Brain microvascular endothelial cell (primary cell): Measurements from ENCODE around the gene LRRFIP2.

Source experiments
- DNase-seq: peaks from one replicate; pipeline ENCODE4 v3.0.0-alpha.2; 2020
- H3K27ac ChIP-seq: fragments of 250-450 bp; sonication (Bioruptor Pico); 2 replicates; pipeline ENCODE4 v1.5.1; 2020; ENCODE audit warnings: mild to moderate bottlenecking, moderate library complexity
- H3K27me3 ChIP-seq: fragments of 250-450 bp; sonication (Bioruptor Pico); replicated peaks from 2 replicates; pipeline ENCODE4 v1.5.1; 2020; ENCODE audit warnings: mild to moderate bottlenecking
- H3K36me3 ChIP-seq: fragments of 250-450 bp; sonication (Bioruptor Pico); replicated peaks from 2 replicates; pipeline ENCODE4 v1.5.1; 2020; ENCODE audit warnings: mild to moderate bottlenecking
- H3K4me3 ChIP-seq: 2 replicates; pipeline ENCODE4 v1.5.1; 2011; ENCODE audit warnings: low read depth, mild to moderate bottlenecking, control low read depth, low read length, moderate library complexity
- in situ Hi-C: cut with HindIII; loops from 2 replicates; pipeline ENCODE4 v1.10.0; 2017; ENCODE audit warnings: low sequenced_read_pairs, low pct_ligation_motif_present
- TF ChIP-seq, protein P1 (sequence below): IDR thresholded peaks from 2 replicates; pipeline ENCODE4 v1.5.1; 2011; ENCODE audit warnings: low read depth, mild to moderate bottlenecking, moderate library complexity, low read length, control low read depth, inconsistent platforms; ENCODE audit errors: missing control alignments

Gene LRRFIP2

DNA sequence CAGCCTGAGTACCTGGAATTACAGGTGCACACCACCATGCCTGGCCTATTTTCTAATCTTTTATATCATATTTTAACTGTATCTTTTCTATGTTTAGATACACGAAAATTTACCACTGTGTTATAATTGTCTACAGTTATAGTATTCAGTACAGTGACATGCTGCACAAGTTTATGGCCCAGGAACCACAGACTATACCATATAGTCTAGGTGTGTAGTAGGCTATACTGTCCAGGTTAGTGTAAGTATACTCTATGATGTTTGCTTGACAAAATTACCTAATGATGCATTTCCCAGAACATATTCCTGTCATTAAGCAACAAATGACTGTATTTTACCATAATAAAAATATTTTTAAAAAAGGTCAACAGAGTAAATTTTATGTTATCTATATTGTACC is 5.5 kb downstream of the LRRFIP2 start:
- no peaks in the 10 kb centered on the region for H3K27me3 ChIP-seq
- no peak overlapping the region for H3K27ac ChIP-seq
- peaks cover 5% of the 10 kb centered on the region for H3K36me3 ChIP-seq
- DNase-seq = no peak
- in situ Hi-C loops = no loop called here
- no peak overlapping the region for H3K4me3 ChIP-seq
- TF ChIP-seq, protein P1, sequence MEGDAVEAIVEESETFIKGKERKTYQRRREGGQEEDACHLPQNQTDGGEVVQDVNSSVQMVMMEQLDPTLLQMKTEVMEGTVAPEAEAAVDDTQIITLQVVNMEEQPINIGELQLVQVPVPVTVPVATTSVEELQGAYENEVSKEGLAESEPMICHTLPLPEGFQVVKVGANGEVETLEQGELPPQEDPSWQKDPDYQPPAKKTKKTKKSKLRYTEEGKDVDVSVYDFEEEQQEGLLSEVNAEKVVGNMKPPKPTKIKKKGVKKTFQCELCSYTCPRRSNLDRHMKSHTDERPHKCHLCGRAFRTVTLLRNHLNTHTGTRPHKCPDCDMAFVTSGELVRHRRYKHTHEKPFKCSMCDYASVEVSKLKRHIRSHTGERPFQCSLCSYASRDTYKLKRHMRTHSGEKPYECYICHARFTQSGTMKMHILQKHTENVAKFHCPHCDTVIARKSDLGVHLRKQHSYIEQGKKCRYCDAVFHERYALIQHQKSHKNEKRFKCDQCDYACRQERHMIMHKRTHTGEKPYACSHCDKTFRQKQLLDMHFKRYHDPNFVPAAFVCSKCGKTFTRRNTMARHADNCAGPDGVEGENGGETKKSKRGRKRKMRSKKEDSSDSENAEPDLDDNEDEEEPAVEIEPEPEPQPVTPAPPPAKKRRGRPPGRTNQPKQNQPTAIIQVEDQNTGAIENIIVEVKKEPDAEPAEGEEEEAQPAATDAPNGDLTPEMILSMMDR = no peak

DNA sequence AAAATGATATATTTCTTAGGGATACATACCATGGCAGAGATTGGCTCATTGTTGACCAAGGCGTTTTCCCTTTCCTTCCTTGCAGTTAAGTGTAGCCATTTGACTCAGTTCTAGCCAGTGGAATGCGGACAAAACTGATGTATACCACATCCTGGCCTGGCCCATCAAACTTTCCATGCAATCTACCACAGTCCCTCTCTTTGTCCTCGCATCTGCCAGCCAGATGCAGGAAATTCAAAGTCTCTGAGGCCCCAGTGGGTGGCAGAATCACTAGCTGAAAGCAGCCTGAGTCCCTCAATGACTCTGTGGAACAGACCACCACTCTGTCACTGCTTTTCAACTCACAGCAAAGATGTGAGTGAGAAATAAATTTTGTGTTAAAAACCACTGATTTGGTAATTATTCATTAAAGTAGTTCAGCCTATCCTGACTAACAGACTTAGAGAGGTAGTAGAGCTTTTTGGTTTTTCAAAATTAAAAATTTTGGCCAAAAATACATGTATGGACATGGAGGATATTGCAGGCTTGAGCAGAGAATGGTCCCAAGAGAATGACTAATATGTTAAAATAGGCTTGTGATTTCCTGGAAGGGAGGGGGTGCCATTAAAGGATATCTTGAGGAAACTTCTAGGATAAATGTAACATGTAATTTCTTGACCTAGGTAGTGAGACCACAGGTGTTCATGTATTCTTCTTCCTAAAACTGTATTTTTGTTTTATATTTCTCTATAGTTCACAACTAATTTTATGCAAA is 10.9 kb downstream of the LRRFIP2 start:
- Histone ChIP-seq H3K27ac (peak overlapping the region; percentile 67), H3K36me3 (peaks cover 5% of the 10 kb centered on the region), H3K27me3 (no peaks in the 10 kb centered on the region), H3K4me3 (no peak overlapping the region)
- DNase-seq = peak; percentile 65
- in situ Hi-C loops = no loop called here
- TF ChIP-seq, protein P1 = peak; percentile 29

DNA sequence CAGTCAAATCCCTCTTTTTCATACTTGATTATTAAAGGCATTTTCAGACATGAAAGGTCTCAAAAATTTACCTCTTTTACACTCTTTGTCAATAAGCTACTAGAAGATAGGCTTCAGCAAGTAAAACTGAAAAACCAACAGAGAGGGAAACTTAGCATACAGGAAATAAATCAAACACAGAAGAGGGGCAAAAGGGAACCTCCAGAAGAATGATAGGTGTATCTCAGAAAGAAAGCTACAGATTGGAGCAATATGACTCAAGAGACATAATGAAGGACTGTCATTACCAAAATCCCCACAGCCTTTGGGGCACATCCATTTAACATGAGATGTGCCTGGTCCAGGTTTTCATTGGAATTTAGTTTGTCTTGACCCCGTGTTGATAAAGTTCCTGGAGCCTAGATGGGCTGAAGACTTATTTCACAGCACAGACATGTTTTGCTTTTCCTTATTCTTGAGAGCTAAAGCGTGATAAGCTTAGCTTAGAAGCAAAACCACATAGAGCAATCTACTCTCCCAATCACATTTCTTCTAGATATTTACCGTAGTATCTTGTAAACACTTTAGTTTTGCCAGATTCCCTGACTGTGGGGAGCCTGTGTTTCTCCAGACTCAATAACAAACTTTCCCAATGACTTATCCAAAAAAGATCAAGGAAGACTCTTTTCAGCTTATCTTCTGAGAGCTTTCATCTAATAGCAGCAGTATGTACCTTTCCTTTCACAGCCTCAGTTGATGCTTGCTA is 11.7 kb downstream of the LRRFIP2 start:
- no peak overlapping the region for H3K4me3 ChIP-seq
- no peaks in the 10 kb centered on the region for H3K27me3 ChIP-seq
- in situ Hi-C loops = no loop called here

DNA sequence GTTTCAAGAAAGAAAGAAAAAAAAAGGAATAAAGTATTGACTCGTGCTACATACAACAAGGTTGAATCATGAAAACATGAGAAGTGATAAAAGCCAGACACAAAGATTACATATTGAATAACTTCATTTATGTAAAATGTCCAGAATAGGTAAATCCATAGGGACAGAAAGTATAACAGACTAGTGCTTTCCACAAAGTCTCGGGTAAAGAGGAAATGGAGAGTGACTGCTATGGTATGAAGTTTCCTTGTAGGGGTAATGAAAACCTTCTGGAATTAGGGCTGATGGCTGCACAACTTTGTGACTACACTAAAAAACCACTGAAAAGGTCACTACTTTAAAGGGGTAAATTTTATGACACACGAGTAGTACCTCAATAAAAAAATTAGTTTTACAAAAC is 13.0 kb downstream of the LRRFIP2 start:
- Histone ChIP-seq H3K36me3 (peaks cover 5% of the 10 kb centered on the region), H3K27me3 (no peaks in the 10 kb centered on the region), H3K4me3 (no peak overlapping the region), H3K27ac (no peak overlapping the region)
- no peak for DNase-seq
- TF ChIP-seq, protein P1 = no peak
- in situ Hi-C loops = no loop called here

More for the DNA sequence above, 11.7 kb downstream of the LRRFIP2 start:
- TF ChIP-seq, protein P1 = no peak
- DNase-seq = no peak
- Histone ChIP-seq H3K27ac (peak overlapping the region; percentile 67), H3K36me3 (peaks cover 5% of the 10 kb centered on the region)

DNA sequence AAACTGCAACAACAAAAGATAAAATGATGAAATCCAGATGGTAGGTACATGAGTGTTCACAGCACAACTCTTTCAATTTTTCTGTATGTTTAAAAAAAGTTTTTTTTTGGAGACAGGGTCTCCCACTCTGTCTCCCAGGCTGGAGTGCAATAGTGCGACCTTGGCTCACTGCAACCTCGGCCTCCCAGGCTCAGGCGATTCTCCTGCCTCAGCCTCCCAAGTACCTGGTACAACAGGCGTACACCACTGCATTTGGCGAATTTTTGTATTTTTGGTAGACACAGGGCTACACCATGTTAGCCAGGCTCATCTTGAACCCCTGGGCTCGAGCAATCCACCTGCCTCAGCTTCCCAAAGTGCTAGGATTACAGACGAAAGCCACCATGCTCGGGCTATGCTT is 18.6 kb downstream of the LRRFIP2 start:
- H3K27ac ChIP-seq = no peak overlapping the region

More for the DNA sequence above, 18.6 kb downstream of the LRRFIP2 start:
- no peak overlapping the region for H3K4me3 ChIP-seq
- peaks cover 5% of the 10 kb centered on the region for H3K36me3 ChIP-seq
- no peak for DNase-seq
- no peaks in the 10 kb centered on the region for H3K27me3 ChIP-seq
- TF ChIP-seq, protein P1 = no peak
- in situ Hi-C loops = no loop called here
